Measurements from ENCODE around the gene ITGA2B. TPM values are rescaled to one million over a fixed set of nuclear protein-coding genes. Genes with fewer than 3 reads are reported as not detected.

ITGA2B gene
- total and polyA plus RNA-seq, 10 of the 15 experiments (the other 5 are each of a cell fraction or from before 2014, with no cell fraction given), result 0.04 to 0.51 (median 0.21) TPM; not detected in 1

- no TSS peak for BruUV-seq (replicated peaks)
- H3K9ac ChIP-seq (ENCODE audit: control insufficient read depth, insufficient read depth, low read length), result peak overlapping the region; percentile 46; the same call in 1 of the 2 replicates
- POLR2A ChIA-PET, result no interaction called here
- no peaks in the 10 kb centered on the region for H3K79me2 ChIP-seq (ENCODE audit: control insufficient read depth, insufficient read depth, low read length)
- H4K20me1 ChIP-seq (ENCODE audit: control insufficient read depth, insufficient read depth), result no peaks in the 10 kb centered on the region
- peak overlapping the region; percentile 75 for H3K4me3 ChIP-seq
- RAD21 ChIA-PET (ENCODE audit: unreplicated experiment), result no interaction called here
- DNase-seq (ENCODE audit: low read depth, low spot score), result no peak
- no peak for FAIRE-seq
- intact Hi-C loops (cut with micrococcal nuclease; ENCODE audit: unreplicated experiment), result no loop called here
- peak overlapping the region; percentile 84 for H2AFZ ChIP-seq (ENCODE audit: control insufficient read depth, low read depth, low read length)
- CTCF ChIA-PET, result interaction anchor here (1.0 kb wide), 1 partner anchor 138 kb away, joined by 4 read pairs; no protein-coding TSS in a partner anchor
- WGBS (ENCODE audit: insufficient coverage, insufficient replicate concordance, low lambda C conversion rate, missing lambda C conversion rate), result 26% methylated on average over 23 of the region's 26 CpGs
- TF ChIP-seq E2F8 (IDR thresholded peaks at IDR 0.05; ENCODE audit: low read depth, partially characterized antibody) (no peak), YBX1 (IDR thresholded peaks at IDR 0.05) (no peak), HCFC1 (IDR thresholded peaks at IDR 0.05; ENCODE audit: low read length) (no peak), GATAD2B (conservative IDR thresholded peaks at IDR 0.05; ENCODE audit: low read depth) (no peak), ZBED1 (IDR thresholded peaks at IDR 0.05; ENCODE audit: borderline replicate concordance) (no peak), MXI1 (IDR thresholded peaks at IDR 0.05; ENCODE audit: low read depth, low read length) (no peak), E2F4 (IDR thresholded peaks at IDR 0.05; ENCODE audit: low read depth, low read length) (no peak), ZNF592 (IDR thresholded peaks at IDR 0.05) (no peak), MEF2B (IDR thresholded peaks at IDR 0.05; ENCODE audit: partially characterized antibody, poor library complexity, severe bottlenecking) (no peak)
- H3K27me3 ChIP-seq (replicated peaks in 1 of 2; ENCODE audit: control insufficient read depth in 2 of 2, insufficient read depth in 2 of 2, low read length in 1 of 2), result no peaks in the 10 kb centered on the region; a peak in 2 of 4 replicates
- no peak overlapping the region for H3K27ac ChIP-seq (ENCODE audit: control insufficient read depth, insufficient read depth)
- no peak; the same call in 2 of the 3 replicates for ATAC-seq
- H3K4me1 ChIP-seq (ENCODE audit: control insufficient read depth, insufficient read depth, low read length), result peaks cover 2% of the 10 kb centered on the region; the same call in 1 of the 2 replicates
- H3K9me3 ChIP-seq (replicated peaks; ENCODE audit: control insufficient read depth, insufficient read depth, low read length), result no peaks in the 10 kb centered on the region
- SMC1A ChIA-PET (ENCODE audit: uncharacterized antibody, unreplicated experiment), result no interaction called here
- in situ Hi-C loops (cut with MboI), result no loop called here
- no peaks in the 10 kb centered on the region for H3K36me3 ChIP-seq (ENCODE audit: control insufficient read depth in 2 of 2, insufficient read depth in 2 of 2, low read length in 1 of 2)
- H3K4me2 ChIP-seq (ENCODE audit: control insufficient read depth, insufficient read depth), result peak overlapping the region; percentile 86
These were observed 4.6 kb downstream of the ITGA2B start for GRCh38 chr17:44384823-44385286.

Measured in GM12878 (cell line).